H54 (cell line): ENCODE results near the gene SYK.
A peak's percentile ranks its signal among the peaks of the same experiment; 100 is the strongest.
"Not testable (repeated sequence)": the region's sequence is repeated elsewhere in the genome, so short reads cannot be mapped to it uniquely, and the experiment has no call there.

ENCODE experiments used
- DNase-seq: peaks from one replicate; pipeline ENCODE4 v3.0.0; 2011; ENCODE audit warnings: low spot score, mixed read lengths; ENCODE audit not compliant: insufficient read length
- FAIRE-seq: peaks from 3 replicates; lab custom pipeline; 2011; peaks lifted over from hg19 to GRCh38; lab: Jason Lieb, UNC
- POLR2A ChIP-seq: IDR thresholded peaks from 2 replicates; pipeline ENCODE4 v1.6.1; 2011; ENCODE audit warnings: low read depth, mild to moderate bottlenecking, low read length

Gene SYK

DNA sequence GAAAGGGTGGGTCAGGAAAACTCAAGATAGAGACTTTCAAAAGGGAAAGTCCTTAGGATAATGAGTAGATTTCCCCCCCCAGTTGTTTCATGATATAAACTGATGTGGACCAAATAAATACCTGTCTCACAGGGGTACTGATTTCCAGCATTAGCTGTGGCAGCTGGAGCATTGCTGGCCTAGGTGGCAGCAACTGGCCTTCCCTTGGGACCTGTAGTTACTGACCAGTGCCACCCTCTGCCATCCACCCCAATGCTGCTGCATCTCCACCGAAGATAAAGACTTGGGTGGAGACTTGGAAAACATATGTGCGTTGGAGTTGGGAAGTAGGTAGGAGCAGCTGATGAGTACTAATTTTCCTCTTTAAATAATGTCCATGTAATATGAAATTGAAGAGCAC, 71.8 kb downstream of the SYK start:
- FAIRE-seq (no peak), DNase-seq (no peak)
- no peak for TF ChIP-seq POLR2A

GRCh38 chr9:90874194-90874593, 72.6 kb downstream of the SYK start:
- FAIRE-seq (no peak), DNase-seq (no peak)
- no peak for TF ChIP-seq POLR2A

- FAIRE-seq = no peak
- no peak for TF ChIP-seq POLR2A
- DNase-seq = no peak
These were observed 76.9 kb downstream of the SYK start for GRCh38 chr9:90878562-90878961.

DNA sequence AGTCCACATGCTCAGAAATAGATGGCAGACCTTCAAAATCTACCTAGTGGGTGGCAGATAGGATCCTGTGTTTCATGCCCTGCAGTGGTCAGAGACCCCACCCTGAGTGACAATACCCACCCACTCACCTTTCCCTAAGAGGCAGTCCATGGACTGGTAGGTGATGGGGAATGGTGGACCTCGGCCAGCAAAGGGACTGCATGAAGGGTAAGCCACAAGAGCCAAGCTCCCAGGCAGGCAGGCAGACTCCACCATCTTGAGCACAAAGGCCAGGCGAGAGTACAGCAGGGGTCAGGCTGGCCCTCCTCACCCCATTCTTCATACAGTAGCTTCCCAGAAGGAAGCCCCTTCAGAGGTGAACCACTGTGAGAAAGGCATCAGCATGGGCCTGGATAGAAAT, 78.4 kb downstream of the SYK start:
- TF ChIP-seq POLR2A = no peak
- DNase-seq (no peak), FAIRE-seq (no peak)

DNA sequence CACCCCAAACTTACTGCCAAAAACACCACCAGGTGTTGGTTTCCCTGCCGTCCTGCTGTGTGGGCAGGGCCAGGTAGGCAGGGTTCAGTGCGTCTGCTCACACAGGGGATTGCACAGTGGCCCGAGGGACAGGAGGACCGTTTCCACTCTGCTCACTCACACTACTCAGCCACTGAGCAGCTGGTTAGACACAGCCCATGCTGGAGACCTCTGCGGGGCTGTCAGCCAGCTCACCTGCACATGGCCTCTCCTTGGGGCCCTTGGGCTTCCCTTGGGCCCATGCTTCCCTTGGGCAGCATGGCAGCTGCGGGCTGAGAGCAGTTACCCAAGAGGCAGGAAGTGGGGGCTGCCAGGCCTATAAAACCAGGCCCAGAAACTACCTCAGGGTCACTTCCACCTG, 79.0 kb downstream of the SYK start:
- FAIRE-seq = no peak
- no peak for TF ChIP-seq POLR2A
- no peak for DNase-seq

GRCh38 chr9:90881648-90882047, 80.0 kb downstream of the SYK start:
- FAIRE-seq = no peak
- DNase-seq = no peak
- no peak for TF ChIP-seq POLR2A

- no peak for FAIRE-seq
- DNase-seq = no peak
- TF ChIP-seq POLR2A = no peak
These were observed 81.5 kb downstream of the SYK start for GRCh38 chr9:90882991-90883600.

DNA sequence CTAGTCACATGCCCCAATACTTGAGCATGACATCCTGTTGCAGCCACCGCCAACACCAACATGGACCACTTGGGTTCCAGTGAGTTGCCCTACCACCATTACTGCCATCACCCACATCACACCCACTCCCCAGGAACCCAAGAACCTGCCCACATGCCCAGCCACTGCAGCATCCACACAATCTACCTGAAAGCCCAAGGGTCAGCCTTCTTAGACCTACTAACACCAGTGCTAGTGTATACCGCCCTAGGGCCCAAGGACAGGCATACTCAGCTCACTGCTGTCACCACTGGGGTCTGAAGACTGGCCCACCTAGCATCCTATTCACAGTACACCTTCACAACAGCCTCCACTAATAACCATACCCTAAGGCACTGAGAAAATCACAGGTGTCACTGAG, 82.0 kb downstream of the SYK start:
- FAIRE-seq = no peak
- TF ChIP-seq POLR2A = no peak
- DNase-seq = no peak

DNA sequence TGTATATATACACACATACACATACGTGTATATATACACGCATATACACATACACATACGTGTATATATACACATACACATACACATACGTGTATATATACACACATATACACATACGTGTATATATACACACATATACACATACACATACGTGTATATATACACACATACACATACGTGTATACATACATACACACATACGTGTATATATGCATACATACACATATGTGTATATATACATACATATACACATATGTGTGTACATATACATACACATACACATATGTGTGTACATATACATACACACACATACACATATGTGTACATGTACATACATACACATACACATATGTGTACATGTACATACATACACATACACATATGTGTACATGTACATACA, 82.6 kb downstream of the SYK start:
- no peak for TF ChIP-seq POLR2A
- FAIRE-seq (peak; percentile 23), DNase-seq (no peak)

- not testable (repeated sequence) for FAIRE-seq, DNase-seq
These were observed 85.2 kb downstream of the SYK start for GRCh38 chr9:90886868-90887267.

DNA sequence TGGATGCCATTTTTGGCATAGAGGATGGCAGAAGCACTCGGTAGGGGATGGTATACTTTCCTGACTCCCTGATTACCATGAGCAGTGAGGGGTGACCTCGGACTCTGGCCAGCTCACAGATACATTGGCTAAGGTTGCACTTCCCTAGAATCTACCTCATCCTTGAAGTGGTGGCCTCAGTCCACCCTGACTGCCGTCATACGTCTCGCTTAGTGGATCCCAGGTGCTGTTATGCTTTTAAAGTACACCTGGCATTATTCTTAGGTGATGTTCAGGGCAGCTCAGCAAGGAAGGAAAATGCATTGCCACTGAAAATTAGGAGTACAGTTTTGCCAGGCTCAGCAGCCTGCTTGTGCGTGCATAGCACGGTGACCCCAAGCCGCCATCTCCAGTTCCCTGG, 87.3 kb downstream of the SYK start:
- TF ChIP-seq POLR2A = no peak
- no peak for FAIRE-seq
- no peak for DNase-seq

DNA sequence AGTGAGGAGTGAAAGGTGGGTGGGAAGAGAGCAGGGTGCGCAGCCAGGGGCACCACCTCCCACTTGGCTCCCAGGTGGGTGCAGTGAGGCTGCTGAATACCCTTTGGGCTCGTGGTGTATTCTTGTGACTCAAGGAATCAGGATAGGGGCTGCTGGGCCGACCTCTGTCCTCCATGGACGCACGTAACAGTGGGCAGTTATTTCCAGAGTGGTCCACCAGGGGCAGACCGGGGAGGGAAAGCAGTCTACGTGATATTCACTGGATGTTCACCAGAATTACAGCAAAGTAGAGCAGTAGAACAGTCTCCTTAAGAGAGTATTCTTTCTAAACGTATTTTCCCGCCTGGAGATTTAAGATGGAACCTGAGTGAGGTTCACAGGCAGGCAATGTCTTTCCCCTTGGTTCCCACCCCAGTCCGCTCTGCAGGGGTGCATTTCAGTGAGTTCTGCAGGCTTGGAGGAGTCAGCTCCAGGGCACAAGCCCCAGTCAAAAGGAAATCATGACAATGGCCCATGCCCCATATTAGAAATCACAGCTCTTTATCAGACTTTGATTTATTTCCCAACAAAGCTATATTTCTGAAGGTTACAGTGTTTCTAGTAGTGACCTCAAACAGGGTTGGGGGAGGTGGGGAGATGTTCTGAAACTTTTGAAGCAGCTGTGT, 88.7 kb downstream of the SYK start:
- no peak for FAIRE-seq
- no peak for TF ChIP-seq POLR2A
- no peak for DNase-seq

GRCh38 chr9:90891308-90892040, 89.9 kb downstream of the SYK start:
- FAIRE-seq = no peak
- no peak for DNase-seq
- no peak for TF ChIP-seq POLR2A

- no peak for DNase-seq
- no peak for FAIRE-seq
- TF ChIP-seq POLR2A = no peak
These were observed 91.3 kb downstream of the SYK start for GRCh38 chr9:90892918-90893317.

GRCh38 chr9:90893706-90894105, 92.1 kb downstream of the SYK start:
- DNase-seq (no peak), FAIRE-seq (no peak)
- no peak for TF ChIP-seq POLR2A
